GM18873 (cell line): ENCODE data around the gene LOXL1.

Source experiments
- ATAC-seq: cut with Tn5 transposase; IDR thresholded peaks from one replicate; pipeline ENCODE4 v1.9.1; 2021; ENCODE audit warnings: mild to moderate bottlenecking, moderate library complexity, moderate number of reproducible peaks; ENCODE audit not compliant: unreplicated experiment, low FRiP score

LOXL1 gene

DNA sequence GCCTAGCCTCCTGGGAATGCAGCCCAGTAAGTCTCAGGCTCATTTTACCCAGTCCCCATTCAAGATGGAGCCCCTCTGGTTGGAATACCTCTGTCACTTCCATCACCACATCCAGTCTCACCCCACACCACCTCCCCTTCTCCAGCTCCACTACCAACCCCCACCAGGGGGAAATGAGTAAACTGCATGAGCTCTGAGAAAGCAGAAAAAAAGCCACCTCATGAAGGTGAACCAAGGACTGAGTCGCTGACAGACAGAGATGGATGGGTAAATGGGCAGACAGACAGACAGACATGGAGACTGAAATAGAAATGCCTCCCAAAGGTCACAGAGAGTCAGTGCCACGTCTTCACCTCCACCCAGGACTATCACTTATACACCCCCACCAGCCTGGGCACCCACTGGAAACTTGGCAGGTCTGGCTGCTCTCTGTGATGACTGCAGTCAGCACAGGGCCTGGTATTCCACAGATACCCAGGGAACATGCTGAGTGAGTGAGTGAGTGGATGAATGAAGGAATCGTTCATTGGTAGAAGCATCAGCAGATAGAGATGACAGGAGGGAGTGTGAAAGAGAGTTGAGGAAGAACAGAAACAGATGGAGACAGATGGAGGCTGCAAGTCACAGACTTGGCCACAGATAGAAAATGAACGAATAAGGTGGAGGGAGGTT lies 4.9 kb upstream of the LOXL1 start:
- no peak for ATAC-seq

DNA sequence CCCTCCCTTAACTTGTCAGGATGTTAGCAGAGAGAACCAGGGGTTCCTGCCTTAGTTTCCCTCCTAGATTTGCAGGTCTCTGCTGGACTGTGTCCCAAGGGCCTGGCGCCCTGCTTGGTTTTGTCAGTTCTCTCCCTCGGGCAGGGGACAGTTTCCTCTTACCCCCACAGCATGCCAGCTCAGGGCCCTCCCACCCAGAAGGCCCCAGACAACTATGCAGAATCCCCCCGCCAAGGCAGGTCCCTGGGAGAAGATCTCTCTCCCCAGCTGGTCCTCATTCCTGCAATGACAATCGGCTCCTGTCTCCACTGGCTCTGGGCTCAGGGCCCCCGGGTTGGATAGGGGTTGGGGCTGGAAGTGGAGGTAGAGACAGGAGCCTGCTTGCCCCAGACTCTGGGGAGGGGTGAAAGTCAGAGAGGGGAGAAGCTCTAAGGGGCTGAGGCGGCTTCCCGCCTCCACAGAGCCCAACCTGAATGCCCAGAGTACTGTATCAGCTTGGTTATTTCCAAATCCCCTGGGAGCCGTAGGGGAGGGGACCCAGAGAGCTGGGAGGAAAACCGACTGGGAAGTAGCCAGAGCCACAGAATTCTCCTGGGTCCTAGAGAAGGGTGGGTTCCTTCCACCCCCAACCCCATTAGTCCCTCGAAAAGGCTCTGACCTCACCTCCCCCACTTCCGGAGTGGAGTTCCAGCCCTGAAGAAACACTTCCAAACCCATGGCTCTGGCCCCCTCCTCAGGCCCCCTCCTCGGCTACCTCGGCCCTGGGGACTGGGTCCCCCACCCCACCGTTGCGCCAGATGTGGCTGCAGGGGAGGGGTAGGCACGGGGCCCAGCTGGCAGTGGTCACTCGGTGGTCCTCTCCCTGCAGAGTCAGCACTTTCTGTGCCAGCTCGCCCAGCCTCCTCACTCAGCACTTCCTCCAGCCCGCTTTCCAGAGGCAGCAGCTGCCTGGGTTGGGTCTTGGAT lies 3.8 kb upstream of the LOXL1 start:
- no peak for ATAC-seq

DNA sequence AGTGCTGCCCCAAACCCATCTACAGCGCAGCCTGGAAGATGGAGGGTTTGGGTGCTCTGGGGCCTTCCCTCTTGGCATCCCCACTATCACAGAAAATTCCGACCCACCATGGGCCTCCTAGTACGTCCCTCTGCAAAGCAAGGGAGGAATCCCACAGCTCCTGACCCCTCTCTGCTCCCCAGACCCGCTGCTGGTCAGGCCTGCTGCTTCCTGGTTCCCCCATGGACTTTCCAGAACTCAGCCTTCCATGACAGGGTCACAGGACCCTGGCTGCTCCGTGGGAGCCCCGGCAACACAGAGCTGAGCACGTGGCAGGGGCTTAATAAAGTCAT lies 3.1 kb upstream of the LOXL1 start:
- no peak for ATAC-seq

DNA sequence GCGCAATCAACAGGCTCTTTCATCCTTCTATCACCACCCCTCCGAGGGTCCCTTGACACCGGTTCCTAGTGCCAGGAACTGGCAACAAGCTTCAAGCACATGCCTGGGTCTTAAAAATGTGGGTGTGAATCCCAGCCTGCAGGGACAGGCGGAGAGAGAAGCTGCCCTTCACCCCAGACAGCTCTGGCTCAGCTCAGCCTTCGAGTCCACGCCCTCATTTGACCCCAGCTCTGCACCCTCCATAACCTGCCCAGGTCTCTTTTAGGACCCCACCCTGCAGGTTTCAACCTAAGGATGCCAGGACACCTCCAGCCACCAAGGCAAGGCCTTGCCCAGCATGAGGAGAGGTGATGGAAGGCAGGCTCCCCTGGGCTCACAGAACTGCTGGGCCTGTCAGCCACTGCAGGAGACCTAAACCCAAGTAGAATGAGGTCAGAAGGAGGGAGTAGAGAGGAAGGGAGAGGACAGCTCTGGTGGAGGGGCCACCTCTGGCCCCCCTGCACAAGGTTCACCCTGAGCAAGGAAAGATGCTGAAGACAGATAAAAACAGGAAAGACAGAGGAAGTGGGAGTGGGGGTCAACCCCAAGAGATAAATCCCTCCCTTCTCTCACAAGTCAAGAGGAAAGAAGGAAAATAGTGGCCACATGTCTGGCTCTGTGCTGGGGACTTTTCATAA lies 2.6 kb upstream of the LOXL1 start:
- ATAC-seq, result no peak

DNA sequence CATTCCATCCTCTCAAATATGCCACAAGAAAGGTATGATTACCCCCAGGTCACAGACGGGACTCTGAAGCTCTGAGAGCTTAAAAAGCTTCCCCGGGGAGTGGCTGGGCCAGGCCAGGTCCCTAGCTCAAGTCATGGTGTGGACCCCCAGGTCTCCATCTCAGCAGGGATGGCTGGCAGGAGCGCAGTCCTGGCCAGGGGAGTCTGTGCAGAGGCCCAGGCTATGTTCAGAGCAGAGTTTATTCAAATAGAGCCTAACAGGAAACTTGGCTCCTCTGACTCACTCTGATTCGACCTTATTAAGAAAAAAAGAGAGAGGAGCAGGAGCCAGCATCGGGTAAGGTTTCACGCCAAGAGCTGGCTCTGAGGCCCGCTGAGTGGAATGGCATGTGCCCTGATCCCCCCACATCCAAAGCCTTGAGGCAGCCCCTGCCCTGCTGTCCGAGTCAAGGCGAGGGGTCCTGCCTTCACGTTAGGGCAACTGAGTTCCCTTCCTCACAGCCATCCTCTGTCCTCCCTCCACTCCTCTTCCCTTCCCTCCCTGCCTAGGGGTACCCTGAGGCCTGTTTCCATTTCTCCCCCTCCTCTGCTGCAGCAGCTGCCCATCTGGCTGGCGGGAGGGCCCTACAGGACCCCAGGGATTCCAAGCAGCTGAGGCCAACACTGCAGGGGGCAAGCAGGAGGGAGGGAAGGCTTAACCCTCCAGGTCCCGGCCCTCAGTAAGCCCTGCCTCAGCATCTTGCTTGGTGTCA lies 1.9 kb upstream of the LOXL1 start:
- ATAC-seq, result no peak

DNA sequence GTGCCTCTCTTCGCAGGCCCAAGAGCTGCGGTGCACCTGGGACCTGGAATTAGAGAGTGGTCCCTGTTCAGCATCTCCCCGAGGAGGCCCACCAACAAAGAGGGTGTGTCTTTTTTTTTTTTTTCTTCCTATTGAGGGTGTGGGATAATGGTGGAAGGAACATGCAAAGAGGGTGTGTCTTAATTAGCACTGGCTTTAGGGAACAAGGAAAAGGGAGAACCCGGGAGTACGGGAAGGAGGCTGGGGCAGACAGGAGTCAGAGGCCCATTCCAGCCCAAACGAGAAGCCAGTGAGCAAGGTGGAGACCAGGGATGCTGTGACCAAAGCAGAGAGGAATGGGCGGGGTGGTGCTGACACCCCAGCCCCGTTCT lies 429 bp upstream of the LOXL1 start:
- no peak for ATAC-seq

DNA sequence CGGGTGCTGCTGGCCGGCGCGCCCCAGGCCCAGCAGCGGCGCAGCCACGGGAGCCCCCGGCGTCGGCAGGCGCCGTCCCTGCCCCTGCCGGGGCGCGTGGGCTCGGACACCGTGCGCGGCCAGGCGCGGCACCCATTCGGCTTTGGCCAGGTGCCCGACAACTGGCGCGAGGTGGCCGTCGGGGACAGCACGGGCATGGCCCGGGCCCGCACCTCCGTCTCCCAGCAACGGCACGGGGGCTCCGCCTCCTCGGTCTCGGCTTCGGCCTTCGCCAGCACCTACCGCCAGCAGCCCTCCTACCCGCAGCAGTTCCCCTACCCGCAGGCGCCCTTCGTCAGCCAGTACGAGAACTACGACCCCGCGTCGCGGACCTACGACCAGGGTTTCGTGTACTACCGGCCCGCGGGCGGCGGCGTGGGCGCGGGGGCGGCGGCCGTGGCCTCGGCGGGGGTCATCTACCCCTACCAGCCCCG lies 777 bp downstream of the LOXL1 start:
- no peak for ATAC-seq

DNA sequence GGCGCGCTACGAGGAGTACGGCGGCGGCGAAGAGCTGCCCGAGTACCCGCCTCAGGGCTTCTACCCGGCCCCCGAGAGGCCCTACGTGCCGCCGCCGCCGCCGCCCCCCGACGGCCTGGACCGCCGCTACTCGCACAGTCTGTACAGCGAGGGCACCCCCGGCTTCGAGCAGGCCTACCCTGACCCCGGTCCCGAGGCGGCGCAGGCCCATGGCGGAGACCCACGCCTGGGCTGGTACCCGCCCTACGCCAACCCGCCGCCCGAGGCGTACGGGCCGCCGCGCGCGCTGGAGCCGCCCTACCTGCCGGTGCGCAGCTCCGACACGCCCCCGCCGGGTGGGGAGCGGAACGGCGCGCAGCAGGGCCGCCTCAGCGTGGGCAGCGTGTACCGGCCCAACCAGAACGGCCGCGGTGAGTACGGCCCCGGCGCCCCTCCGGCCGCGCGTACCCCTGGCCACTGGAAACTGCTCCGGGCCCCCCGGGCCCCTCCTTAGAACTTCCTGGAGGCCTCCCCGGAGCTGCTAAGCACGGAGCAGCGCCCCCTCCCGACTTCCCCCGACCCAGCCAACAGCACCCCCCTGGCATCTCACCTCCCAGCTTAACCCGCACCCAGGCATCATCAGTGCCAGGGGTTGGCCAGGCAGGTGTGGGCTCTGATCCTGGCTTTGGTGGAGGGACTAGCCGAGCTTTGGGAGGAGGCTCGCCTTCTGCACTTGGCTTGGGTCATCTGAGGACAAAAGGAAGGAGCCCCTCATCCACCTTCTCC lies 1.4 kb downstream of the LOXL1 start:
- no peak for ATAC-seq

DNA sequence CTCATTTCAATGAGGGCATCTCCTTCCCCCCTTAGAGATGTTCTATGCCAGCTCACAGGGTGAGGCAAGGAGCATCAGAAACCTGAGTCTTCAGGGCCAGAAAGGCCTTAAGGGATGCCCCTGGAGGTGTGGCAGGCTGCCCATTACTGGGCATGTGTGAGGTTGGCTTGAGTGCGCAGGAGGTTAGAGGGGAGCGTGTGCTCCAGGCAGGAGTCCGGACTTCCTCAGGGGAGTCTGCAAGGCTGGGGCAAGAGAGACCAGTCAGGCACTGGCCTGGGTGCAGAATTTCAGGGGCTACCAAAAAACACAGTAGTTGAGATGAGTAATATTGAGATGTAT lies 1.9 kb downstream of the LOXL1 start:
- no peak for ATAC-seq

DNA sequence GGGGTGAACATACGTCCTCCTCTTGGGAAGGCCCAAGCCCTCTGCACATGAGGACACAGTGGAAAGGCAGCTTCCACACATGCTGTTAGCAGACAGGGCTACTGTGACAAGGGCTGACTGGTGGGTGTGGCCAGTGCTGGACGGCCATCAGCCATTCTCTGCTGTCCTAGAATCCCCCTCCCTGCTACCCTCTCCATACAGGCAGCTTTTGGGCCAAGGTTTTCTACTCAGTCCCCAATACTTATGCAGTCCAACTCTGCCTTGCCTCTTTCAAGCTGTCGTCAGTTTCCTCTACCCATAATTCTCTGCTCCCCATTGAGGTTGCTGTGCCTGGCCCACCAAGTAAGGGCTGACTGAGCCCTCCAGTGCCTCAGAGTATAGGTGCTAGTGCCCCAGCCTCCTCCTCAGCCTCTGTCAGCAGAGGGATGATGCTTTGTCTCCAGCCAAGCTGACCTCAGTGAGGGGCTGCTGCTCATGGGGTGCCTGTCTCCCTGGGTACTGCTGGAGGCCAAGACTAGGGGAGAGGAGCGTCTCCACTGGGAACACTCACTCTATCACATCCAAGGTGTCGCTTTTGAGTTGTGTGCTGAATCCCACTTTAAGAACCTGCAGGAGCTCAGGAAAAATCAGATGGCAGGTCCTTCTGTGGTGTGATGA lies 2.8 kb downstream of the LOXL1 start:
- no peak for ATAC-seq

DNA sequence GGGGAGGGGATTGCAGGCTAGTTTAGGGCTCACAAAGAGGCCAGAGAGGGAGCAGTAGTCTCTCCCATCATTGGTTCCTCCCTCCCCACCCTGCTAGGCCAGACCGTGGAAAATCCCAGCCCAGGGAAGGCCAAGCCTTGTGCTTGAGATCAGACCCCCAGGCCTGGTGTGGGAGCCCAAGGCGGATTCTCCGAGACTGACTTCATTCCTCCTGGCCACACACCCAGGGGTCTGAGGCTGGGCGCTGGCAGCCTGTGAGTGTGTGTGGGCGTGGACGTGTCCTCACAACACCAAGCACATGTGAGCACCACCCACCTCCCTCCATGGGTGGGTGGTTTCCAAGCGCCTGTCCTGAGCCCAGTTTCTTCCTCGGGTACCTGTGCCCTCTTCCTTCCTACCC lies 4.1 kb downstream of the LOXL1 start:
- no peak for ATAC-seq

DNA sequence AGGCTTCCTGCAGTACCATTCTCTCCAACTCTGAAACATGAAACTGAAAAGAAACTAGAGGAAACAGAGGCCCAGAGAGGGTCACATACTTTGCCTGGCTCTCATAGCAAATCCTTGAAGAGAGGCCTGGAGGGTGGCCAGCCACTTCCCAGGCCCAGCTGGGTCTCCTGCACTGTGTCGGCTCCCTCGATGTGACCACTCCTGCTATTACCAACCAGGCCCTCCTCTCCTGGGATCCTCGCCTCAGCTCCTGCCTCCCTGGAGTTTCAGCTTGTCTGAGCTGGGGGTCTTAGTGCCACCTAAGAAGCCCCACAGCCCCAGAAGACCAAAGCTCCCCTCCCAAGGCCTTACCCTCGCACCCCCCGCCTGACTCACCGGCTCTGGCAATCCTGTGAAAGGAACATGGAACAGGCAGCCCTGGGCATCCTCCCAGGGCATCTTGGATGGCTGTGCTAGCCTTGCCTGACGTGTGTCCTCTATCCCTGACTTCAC lies 4.6 kb downstream of the LOXL1 start:
- ATAC-seq, result no peak

DNA sequence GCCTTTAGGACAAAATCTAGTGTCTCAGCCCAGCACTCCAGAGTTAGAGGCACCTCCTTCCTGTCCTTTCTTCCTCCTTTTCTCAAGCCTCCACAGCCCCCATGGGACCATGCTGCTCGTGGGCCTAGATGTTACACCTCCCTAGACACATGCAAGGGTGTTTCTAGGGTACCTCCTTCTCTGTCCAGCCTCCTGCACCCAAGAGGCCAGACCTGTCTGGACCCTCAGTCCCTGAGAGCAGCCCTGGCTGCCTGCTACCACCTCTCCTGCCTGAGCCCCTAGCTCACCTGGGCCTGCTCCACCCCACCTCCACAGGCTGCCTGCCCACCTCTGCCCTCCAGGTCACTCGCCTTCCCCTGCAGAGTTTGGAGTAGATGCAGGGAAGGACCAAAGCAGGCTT lies 5.2 kb downstream of the LOXL1 start:
- no peak for ATAC-seq

DNA sequence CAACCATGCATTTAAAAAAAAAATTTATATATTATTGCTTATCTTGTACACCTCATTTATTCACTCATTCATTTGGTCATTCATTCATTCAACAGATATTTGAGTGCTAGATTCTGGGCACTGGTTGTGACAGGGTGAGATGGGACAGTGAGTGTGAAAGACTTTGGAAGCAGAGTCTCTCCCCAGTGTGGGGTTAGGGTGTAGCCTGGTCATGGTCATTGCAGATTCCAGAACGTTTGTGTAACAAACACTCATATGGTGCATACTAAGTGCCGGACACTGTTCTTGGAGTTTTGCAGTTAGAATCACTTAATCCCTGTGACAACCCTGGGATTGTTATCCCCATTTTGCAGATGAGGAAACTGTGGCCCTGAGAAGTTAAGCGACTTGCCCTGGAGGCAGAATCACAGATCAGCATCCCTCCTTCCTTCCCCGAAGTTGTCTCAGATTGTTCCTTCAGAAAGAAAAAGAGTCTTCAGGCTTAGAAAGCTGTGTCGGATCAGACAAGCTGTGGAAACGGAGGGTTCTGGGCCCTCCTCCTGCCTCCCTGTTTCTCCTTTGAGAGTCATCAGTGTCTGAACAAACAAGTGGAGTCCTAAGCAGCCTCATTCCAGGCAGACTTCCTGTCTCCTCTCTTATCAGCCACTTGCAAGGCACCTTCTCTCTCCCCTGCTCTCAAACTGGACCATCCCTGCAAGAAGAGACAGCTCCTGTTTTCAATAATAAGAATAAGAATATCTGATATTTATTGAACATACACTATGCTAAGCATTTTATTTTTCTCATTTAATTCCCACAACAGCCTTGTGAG lies 6.3 kb downstream of the LOXL1 start:
- ATAC-seq, result no peak

DNA sequence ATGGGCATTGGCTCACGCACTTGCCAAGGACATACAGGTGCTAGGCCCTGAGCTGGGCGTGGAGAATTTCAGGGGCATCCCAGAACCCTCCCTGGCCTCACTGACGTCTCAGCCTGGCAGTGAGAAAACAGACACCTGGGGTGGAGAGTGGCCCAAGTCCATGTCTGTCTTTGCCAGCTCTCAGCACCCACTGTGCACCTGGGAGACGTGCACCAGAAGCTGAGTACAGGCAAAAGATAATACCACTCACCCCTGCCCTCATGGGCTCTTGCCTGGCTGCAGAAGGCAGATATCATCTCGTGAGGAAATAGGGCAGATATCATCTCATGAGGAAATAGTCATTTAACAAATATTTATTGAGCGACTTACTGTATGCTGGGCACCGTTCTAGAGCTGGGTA lies 8.0 kb downstream of the LOXL1 start:
- ATAC-seq, result no peak

DNA sequence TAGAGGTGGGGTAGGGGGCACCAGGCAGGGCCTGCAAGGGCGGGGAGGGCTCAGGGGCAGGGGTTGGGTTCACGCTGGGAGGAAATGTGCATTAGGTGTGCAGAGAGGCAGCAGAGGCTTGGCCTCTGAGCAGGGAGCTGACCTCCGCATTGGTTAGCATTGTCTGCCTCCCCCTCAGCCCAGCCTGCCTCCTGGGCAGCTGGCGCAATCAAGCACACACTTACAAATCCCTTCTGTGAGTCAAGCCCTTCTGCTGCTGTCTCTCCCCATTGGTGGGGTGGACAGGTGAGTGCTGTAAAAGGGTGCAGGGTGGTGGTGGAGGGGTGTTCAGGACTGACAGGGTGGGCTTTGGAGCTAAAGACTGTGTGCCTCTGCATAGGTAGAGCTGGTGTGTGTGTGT lies 9.3 kb downstream of the LOXL1 start:
- ATAC-seq, result no peak

DNA sequence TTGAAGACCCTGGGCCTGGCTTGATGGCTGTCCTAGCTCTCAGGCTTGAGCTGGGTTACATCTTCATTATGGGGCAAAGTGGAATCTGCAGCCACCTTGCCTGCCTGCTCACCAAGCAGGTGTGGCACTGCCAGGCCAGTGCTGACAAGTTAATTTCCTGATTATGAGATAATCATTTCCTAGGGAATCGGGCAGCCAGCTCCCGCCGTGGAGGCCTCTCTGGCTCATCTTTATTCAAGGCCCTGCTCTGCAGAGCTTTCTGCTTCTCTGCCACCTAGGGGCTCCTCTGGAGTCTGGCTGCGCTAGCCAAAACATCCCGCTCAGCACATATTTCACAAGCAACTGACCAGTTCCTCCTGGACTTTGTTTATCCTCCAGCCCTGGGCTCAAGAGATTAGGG lies 9.9 kb downstream of the LOXL1 start:
- no peak for ATAC-seq

DNA sequence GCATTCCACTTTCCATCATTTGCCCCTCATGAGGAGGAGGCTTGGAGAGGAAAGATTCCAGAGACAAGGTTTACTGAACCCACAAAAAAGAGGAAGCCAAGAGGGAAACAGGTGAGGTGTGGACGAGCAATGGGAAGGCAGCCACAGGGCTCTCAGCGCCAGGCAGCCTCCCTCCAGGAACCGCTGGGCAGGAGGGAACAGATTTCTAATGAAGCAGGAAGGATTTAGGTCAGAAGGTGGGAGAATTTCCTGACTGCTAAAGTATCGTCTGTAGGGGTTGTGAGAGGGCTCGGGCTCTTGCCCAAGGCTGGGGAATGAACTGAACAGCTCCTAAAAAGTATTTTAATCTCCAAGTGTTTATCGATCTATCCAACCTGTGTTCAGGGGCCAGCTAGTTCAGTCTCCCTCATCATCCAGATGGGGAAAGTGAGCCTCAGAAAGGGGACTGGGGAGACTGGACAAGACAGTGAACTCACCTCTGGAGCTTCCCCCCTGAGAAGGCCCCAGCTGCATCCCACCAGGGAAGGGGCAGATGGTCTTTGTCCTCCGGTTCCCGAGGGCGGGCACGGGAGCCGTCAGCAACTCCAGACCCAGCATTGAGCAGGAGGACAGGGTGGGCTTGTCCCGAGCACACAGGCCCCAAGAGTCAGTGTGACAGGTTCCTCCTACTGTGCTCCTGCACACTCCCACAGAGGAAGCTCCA lies 10.5 kb downstream of the LOXL1 start:
- no peak for ATAC-seq
